ENCODE data around the gene MARVELD1. TPM values are rescaled to one million over a fixed set of nuclear protein-coding genes. Genes with fewer than 3 reads are reported as not detected.

Gene MARVELD1
- total RNA-seq, 4 donors from 2014 or later, result 5.6 to 24.6 (median 13.6) TPM

DNA sequence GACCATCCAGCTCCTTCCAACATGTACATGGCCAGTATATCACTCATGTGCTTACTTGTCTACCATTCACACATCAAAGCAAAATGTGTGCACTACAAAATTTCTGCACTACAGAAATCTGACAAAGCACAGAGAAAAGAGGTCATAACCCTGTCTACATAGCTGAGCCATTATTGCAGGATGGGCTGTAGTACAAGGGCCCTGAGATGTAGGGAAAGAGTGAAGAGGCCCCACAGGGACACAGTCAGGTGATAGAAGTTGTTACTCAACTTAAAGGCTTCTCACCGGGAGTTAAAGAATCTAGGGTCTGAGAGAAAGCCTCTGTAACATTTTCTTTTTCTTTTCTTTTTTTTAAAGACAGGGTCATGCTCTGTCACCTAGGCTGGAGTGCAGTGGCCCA, 44.0 kb upstream of the MARVELD1 start:
- WGBS, 2 donors (ENCODE audit: low coverage in 1 of 2), result 67 to 69% methylated on average over 1 of the region's 1 CpG
- Histone ChIP-seq H3K4me1 (peaks cover 0 to 9% (median 2%) of the 10 kb centered on the region in 4 donors), H3K36me3 (peaks cover 0 to 30% (median 11%) of the 10 kb centered on the region in 4 donors), H3K27me3 (no peaks in the 10 kb centered on the region), H3K4me3 (no peak overlapping the region), H3K27ac (no peak overlapping the region), H3K9me3 (no peaks in the 10 kb centered on the region)
- intact Hi-C loops (cut with DNase I; ENCODE audit: low total_unique reads) (no loop called here), in situ Hi-C loops (cut with MboI; ENCODE audit: low pct_ligation_motif_present in 1 of 4, low pct_unique_long_range_greater_than_20kb in 1 of 4, low sequenced_read_pairs in 3 of 4) (no loop called here)
- no peak for DNase-seq
- TF ChIP-seq POLR2A (IDR thresholded peaks at IDR 0.05) (no peak), EP300 (IDR thresholded peaks at IDR 0.05; ENCODE audit: low read depth) (no peak), CTCF (IDR thresholded peaks at IDR 0.05) (no peak), POLR2AphosphoS5 (IDR thresholded peaks at IDR 0.05) (no peak)

GRCh38 chr10:97673736-97674525, 39.6 kb upstream of the MARVELD1 start:
- TF ChIP-seq EP300 (IDR thresholded peaks at IDR 0.05; ENCODE audit: low read depth) (no peak), CTCF (IDR thresholded peaks at IDR 0.05) (no peak)
- peaks cover 0 to 41% (median 8%) of the 10 kb centered on the region in 4 donors for H3K36me3 ChIP-seq

DNA sequence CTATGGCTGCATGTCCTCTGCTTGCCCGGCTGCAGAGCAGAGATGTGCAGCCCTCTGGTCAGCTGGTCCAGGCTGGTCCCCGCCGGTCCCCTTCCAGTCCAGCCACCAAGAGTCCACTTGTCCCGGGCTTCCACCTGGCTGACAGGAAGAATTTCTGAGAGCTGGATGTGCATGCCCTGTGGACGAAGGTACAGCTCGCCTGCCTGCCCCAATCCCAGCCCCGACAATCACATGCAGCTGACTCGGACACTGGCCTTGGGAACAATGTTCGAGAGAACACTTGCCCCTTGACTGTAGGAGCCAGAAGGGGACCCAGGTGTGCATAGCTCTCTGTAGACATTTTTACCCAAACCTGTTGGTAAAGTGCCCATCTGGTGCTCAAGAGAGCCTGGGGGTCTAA, 38.3 kb upstream of the MARVELD1 start:
- WGBS, 2 donors (ENCODE audit: low coverage in 1 of 2), result 78 to 81% methylated on average over 3 to 5 of the region's 9 CpGs
- no peak for DNase-seq

More at GRCh38 chr10:97673736-97674525, 39.6 kb upstream of the MARVELD1 start:
- Histone ChIP-seq H3K4me3 (no peak overlapping the region), H3K27ac (no peak overlapping the region), H3K4me1 (peaks cover 0 to 10% (median 3%) of the 10 kb centered on the region in 4 donors), H3K27me3 (no peaks in the 10 kb centered on the region), H3K9me3 (no peaks in the 10 kb centered on the region)
- WGBS, 2 donors (ENCODE audit: low coverage in 1 of 2), result 40 to 72% methylated on average over 1 to 8 of the region's 8 CpGs
- no peak for DNase-seq
- in situ Hi-C loops (cut with MboI; ENCODE audit: low pct_ligation_motif_present in 1 of 4, low pct_unique_long_range_greater_than_20kb in 1 of 4, low sequenced_read_pairs in 3 of 4) (no loop called here), intact Hi-C loops (cut with DNase I; ENCODE audit: low total_unique reads) (no loop called here)

More for the DNA sequence above, 38.3 kb upstream of the MARVELD1 start:
- TF ChIP-seq EP300 (IDR thresholded peaks at IDR 0.05; ENCODE audit: low read depth), result no peak
- no peak for TF ChIP-seq CTCF (IDR thresholded peaks at IDR 0.05)
- no peak for TF ChIP-seq POLR2A (IDR thresholded peaks at IDR 0.05)
- TF ChIP-seq POLR2AphosphoS5 (IDR thresholded peaks at IDR 0.05), result no peak
- in situ Hi-C loops (cut with MboI; ENCODE audit: low pct_ligation_motif_present in 1 of 4, low pct_unique_long_range_greater_than_20kb in 1 of 4, low sequenced_read_pairs in 3 of 4) (no loop called here), intact Hi-C loops (cut with DNase I; ENCODE audit: low total_unique reads) (no loop called here)
- H3K4me1 ChIP-seq, result peaks cover 0 to 10% (median 3%) of the 10 kb centered on the region in 4 donors
- H3K27ac ChIP-seq, result no peak overlapping the region
- no peak overlapping the region for H3K4me3 ChIP-seq
- peaks cover 0 to 34% (median 8%) of the 10 kb centered on the region in 4 donors for H3K36me3 ChIP-seq
- H3K9me3 ChIP-seq, result no peaks in the 10 kb centered on the region
- no peaks in the 10 kb centered on the region for H3K27me3 ChIP-seq
